GM12878 (cell line): ENCODE data around the gene TSPAN5. TPM values are rescaled to one million over a fixed set of nuclear protein-coding genes. Genes with fewer than 3 reads are reported as not detected.

Experiments
- ATAC-seq: fragments of 200-7000 bp; cut with Tn5 transposase; 3 replicates; pipeline ENCODE4 v1.9.1; 2020; ENCODE audit warnings: mild to moderate bottlenecking, moderate library complexity
- BruUV-seq: library from RNA; stranded (reverse); fragments of 400-500 nt; replicated peaks from 2 replicates; lab custom pipeline; 2021; lab: Mats Ljungman, UMichigan
- CTCF ChIA-PET: fragments of 300-600 bp; sonication (Branson Sonifier 250); formaldehyde crosslinking; extraction: SDS; loops from one replicate; lab custom pipeline; 2021; ENCODE audit warnings: inconsistent platforms; lab: Yijun Ruan, JAX
- POLR2A ChIA-PET: fragments of 350-600 bp; formaldehyde crosslinking; extraction: SDS; loops from one replicate; lab custom pipeline; 2021; ENCODE audit warnings: inconsistent platforms; lab: Charles Lee
- RAD21 ChIA-PET: fragments of 300-600 bp; sonication (Branson Sonifier 250); formaldehyde crosslinking; loops from one replicate; lab custom pipeline; 2023; ENCODE audit warnings: antibody characterized with exemption; ENCODE audit not compliant: unreplicated experiment; lab: Charles Lee
- SMC1A ChIA-PET: fragments of 300-600 bp; sonication (Branson Sonifier 250); formaldehyde crosslinking; loops from one replicate; lab custom pipeline; 2023; ENCODE audit not compliant: unreplicated experiment, uncharacterized antibody; lab: Charles Lee
- DNase-seq: peaks from one replicate; pipeline ENCODE4 v3.0.0-alpha.2; 2011; ENCODE audit warnings: low read depth, low spot score
- FAIRE-seq: peaks from 3 replicates; lab custom pipeline; 2011; peaks lifted over from hg19 to GRCh38; lab: Jason Lieb, UNC
- H2AFZ ChIP-seq: 2 replicates; pipeline ENCODE4 v1.6.0; 2011; ENCODE audit warnings: low read depth, low read length, control low read depth; ENCODE audit not compliant: control insufficient read depth
- H3K27ac ChIP-seq: 2 replicates; pipeline ENCODE4 v1.5.1; 2011; ENCODE audit warnings: control low read depth; ENCODE audit not compliant: control insufficient read depth, insufficient read depth
- H3K27me3 ChIP-seq, 2 experiments: replicated peaks in 1 of 2; 2 replicates each; pipeline versions ENCODE4 v1.6.0 to v1.6.1; 2011; ENCODE audit warnings: low read length in 1 of 2; ENCODE audit not compliant: control insufficient read depth in 2 of 2, insufficient read depth in 2 of 2
- H3K36me3 ChIP-seq, 2 experiments: 2 replicates each; pipeline ENCODE4 v1.5.1; 2011; ENCODE audit warnings: low read length in 1 of 2; ENCODE audit not compliant: control insufficient read depth in 2 of 2, insufficient read depth in 2 of 2
- H3K4me1 ChIP-seq: 2 replicates; pipeline ENCODE4 v1.6.1; 2011; ENCODE audit warnings: mild to moderate bottlenecking, low read length, moderate library complexity, mixed read lengths; ENCODE audit not compliant: control insufficient read depth, insufficient read depth
- H3K4me2 ChIP-seq: 2 replicates; pipeline ENCODE4 v1.6.0; 2011; ENCODE audit warnings: control low read depth; ENCODE audit not compliant: control insufficient read depth, insufficient read depth
- H3K4me3 ChIP-seq: fragments of 200-600 bp; sonication (generic); 2 replicates; pipeline ENCODE4 v1.5.1; 2016
- H3K79me2 ChIP-seq: 2 replicates; pipeline ENCODE4 v1.6.0; 2011; ENCODE audit warnings: low read length; ENCODE audit not compliant: control insufficient read depth, insufficient read depth
- H3K9ac ChIP-seq: 2 replicates; pipeline ENCODE4 v1.8.0; 2011; ENCODE audit warnings: low read length, control low read depth, mixed read lengths; ENCODE audit not compliant: control insufficient read depth, insufficient read depth
- H3K9me3 ChIP-seq: replicated peaks from 3 replicates; pipeline ENCODE4 v1.5.1; 2011; ENCODE audit warnings: mild to moderate bottlenecking, low read length; ENCODE audit not compliant: control insufficient read depth, insufficient read depth
- H4K20me1 ChIP-seq: 2 replicates; pipeline ENCODE4 v1.6.0; 2011; ENCODE audit not compliant: control insufficient read depth, insufficient read depth
- CBX3 ChIP-seq: fragments of 200-600 bp; sonication (generic); IDR thresholded peaks from 2 replicates; pipeline ENCODE4 v1.6.1; 2016; ENCODE audit warnings: low read depth, borderline replicate concordance
- EP300 ChIP-seq, 2 experiments: fragments of 150-350 bp in 1 of 2; IDR thresholded peaks; 2 replicates each; pipeline ENCODE4 v1.6.1; 2011 to 2012; ENCODE audit warnings: low read depth in 2 of 2, low read length in 2 of 2, borderline replicate concordance in 1 of 2, improper control_type of control experiment in 1 of 2, inconsistent platforms in 1 of 2; ENCODE audit not compliant: control insufficient read depth in 1 of 2
- IRF3 ChIP-seq: fragments of 450-650 bp; IDR thresholded peaks from 2 replicates; pipeline ENCODE4 v1.6.1; 2014; ENCODE audit warnings: mild to moderate bottlenecking
- IRF4 ChIP-seq: IDR thresholded peaks from 2 replicates; pipeline ENCODE4 v1.6.1; 2011; ENCODE audit warnings: low read depth, low read length
- MAX ChIP-seq: IDR thresholded peaks from 2 replicates; pipeline ENCODE4 v1.6.1; 2012; ENCODE audit warnings: low read depth, low read length, improper control_type of control experiment
- MYC ChIP-seq: IDR thresholded peaks from 2 replicates; pipeline ENCODE4 v1.6.1; 2011; ENCODE audit warnings: mild to moderate bottlenecking, low read length, moderate library complexity, inconsistent platforms; ENCODE audit not compliant: insufficient read depth, insufficient replicate concordance, insufficient read length, severe bottlenecking
- NR2F1 ChIP-seq: fragments of 450-650 bp; conservative IDR thresholded peaks from 2 replicates; pipeline ENCODE4 v1.6.1; 2017; ENCODE audit warnings: mild to moderate bottlenecking
- PRDM15 ChIP-seq: fragments of 450-650 bp; formaldehyde crosslinking; IDR thresholded peaks from 2 replicates; pipeline ENCODE4 v1.4.0; 2020; ENCODE audit warnings: mild to moderate bottlenecking, moderate library complexity
- ZBED1 ChIP-seq: IDR thresholded peaks from 2 replicates; pipeline ENCODE4 v1.6.1; 2016; ENCODE audit warnings: borderline replicate concordance
- ZNF24 ChIP-seq: fragments of 450-650 bp; IDR thresholded peaks from 2 replicates; pipeline ENCODE4 v1.6.1; 2017; ENCODE audit warnings: antibody characterized with exemption, mild to moderate bottlenecking
- ZZZ3 ChIP-seq: IDR thresholded peaks from 2 replicates; pipeline ENCODE4 v1.6.1; 2011; ENCODE audit warnings: low read depth; ENCODE audit not compliant: control insufficient read depth, insufficient read length
- WGBS: methylation state at CpG from one replicate; pipeline ENCODE4 v1.1.6; 2016; ENCODE audit warnings: low lambda C conversion rate; ENCODE audit not compliant: insufficient replicate concordance, insufficient coverage; ENCODE audit errors: missing lambda C conversion rate; 5-methylcytosine and 5-hydroxymethylcytosine counted together
- in situ Hi-C: fragments of 300-500 bp; cut with MboI; formaldehyde crosslinking; loops from 9 replicates; pipeline ENCODE4 v1.14.3; 2018; ENCODE audit warnings: mixed read lengths
- intact Hi-C: fragments of 100-400 bp; cut with micrococcal nuclease; formaldehyde crosslinking; loops from one replicate; pipeline ENCODE4 v1.14.2; 2022; ENCODE audit not compliant: unreplicated experiment
- polyA plus RNA-seq, 11 experiments: library from polyadenylated mRNA; depleted of rRNA in 4 of 11; unstranded in 6 of 11; stranded (reverse) in 5 of 11; fragments of >200 nt; fragmentation: Nextera tagmentation in 4 of 11; fragmentation: Illumina TruSeq in 1 of 11; extraction: Ambion mirVana in 4 of 11; extraction: Trizol in 1 of 11; gene quantifications; 1 replicate in 1 of 11; 2 replicates in 10 of 11; pipeline versions ENCODE4 v1.2.1 to v1.2.3, GENCODE V29; 2011 to 2016; ENCODE audit warnings: inconsistent platforms in 2 of 11, missing spikeins in 2 of 11, low read depth in 1 of 11
- total RNA-seq, 4 experiments: library from RNA; depleted of rRNA in 3 of 4; stranded (reverse); fragments of >200 nt in 3 of 4; fragmentation: Illumina TruSeq in 1 of 4; extraction: Trizol in 1 of 4; gene quantifications; 2 replicates each; pipeline versions ENCODE4 v1.2.1 to v1.2.3, GENCODE V29; 2013 to 2021

Gene TSPAN5
- total and polyA plus RNA-seq, 10 of the 15 experiments (the other 5 are each of a cell fraction or from before 2014, with no cell fraction given): 0.09 to 8.2 (median 0.27) TPM

GRCh38 chr4:98509721-98510120, 148.7 kb downstream of the TSPAN5 start:
- Histone ChIP-seq H3K79me2 (no peaks in the 10 kb centered on the region), H3K4me1 (no peaks in the 10 kb centered on the region), H3K36me3 (no peaks in the 10 kb centered on the region), H3K27me3 (no peaks in the 10 kb centered on the region), H3K9me3 (no peaks in the 10 kb centered on the region), H4K20me1 (no peaks in the 10 kb centered on the region), H3K4me2 (no peak overlapping the region), H3K9ac (no peak overlapping the region), H3K4me3 (no peak overlapping the region), H2AFZ (no peak overlapping the region), H3K27ac (no peak overlapping the region)
- in situ Hi-C loops (no loop called here), intact Hi-C loops (no loop called here)
- ATAC-seq: no peak
- WGBS: 79% methylated on average over 4 of the region's 4 CpGs
- no peak for DNase-seq
- CTCF ChIA-PET: interaction anchor here (1.0 to 1.6 kb wide), 3 partner anchors 9 to 42 kb away, joined by 3 read pairs; no protein-coding TSS in a partner anchor
- SMC1A ChIA-PET: interaction anchor here (0.7 to 2.7 kb wide), 8 partner anchors 9 to 68 kb away, joined by 3 to 9 read pairs (median 4); no protein-coding TSS in a partner anchor
- RAD21 ChIA-PET: interaction anchor here (1.6 kb wide), 1 partner anchor 27 kb away, joined by 6 read pairs; no protein-coding TSS in a partner anchor
- POLR2A ChIA-PET: interaction anchor here (0.9 kb wide), 1 partner anchor 27 kb away, joined by 3 read pairs; no protein-coding TSS in a partner anchor
- TF ChIP-seq IRF4 (no peak), EP300 (IDR thresholded peaks at IDR 0.05; ENCODE audit: borderline replicate concordance in 1 of 2, control insufficient read depth in 1 of 2, low read depth in 2 of 2, low read length in 2 of 2) (no peak), ZBED1 (no peak), MYC (no peak), MAX (no peak), IRF3 (no peak), PRDM15 (CRISPR knock-in tag) (no peak), ZZZ3 (no peak), CBX3 (no peak), ZNF24 (no peak), NR2F1 (no peak)
- BruUV-seq: no TSS peak
- FAIRE-seq: no peak
